Measurements from ENCODE around the gene GPC3. TPM values are rescaled to one million over a fixed set of nuclear protein-coding genes. Genes with fewer than 3 reads are reported as not detected.

GPC3 gene
- total RNA-seq, 1 donor from 2014 or later = 0.25 TPM

- H3K9me3 Mint-ChIP-seq = no peaks in the 10 kb centered on the region
- peaks cover 11% of the 10 kb centered on the region for H3K27me3 Mint-ChIP-seq (ENCODE audit: low read depth)
- no peak for DNase-seq (ENCODE audit: low spot score)
- no peak overlapping the region for H3K27ac Mint-ChIP-seq
- intact Hi-C loops (cut with micrococcal nuclease) = no loop called here
- H3K4me3 Mint-ChIP-seq (ENCODE audit: low read depth) = no peak overlapping the region
- H3K4me1 Mint-ChIP-seq (ENCODE audit: low read depth) = no peaks in the 10 kb centered on the region
- no peaks in the 10 kb centered on the region for H3K36me3 Mint-ChIP-seq (ENCODE audit: low read depth)
Measured at GRCh38 chrX:133973704-133974103, 11.7 kb downstream of the GPC3 start.

- H3K4me3 Mint-ChIP-seq (ENCODE audit: low read depth) = no peak overlapping the region
- no peaks in the 10 kb centered on the region for H3K36me3 Mint-ChIP-seq (ENCODE audit: low read depth)
- no peak for DNase-seq (ENCODE audit: low spot score)
- intact Hi-C loops (cut with micrococcal nuclease) = no loop called here
- no peak overlapping the region for H3K27ac Mint-ChIP-seq
- no peaks in the 10 kb centered on the region for H3K9me3 Mint-ChIP-seq
- H3K4me1 Mint-ChIP-seq (ENCODE audit: low read depth) = no peaks in the 10 kb centered on the region
- H3K27me3 Mint-ChIP-seq (ENCODE audit: low read depth) = peaks cover 11% of the 10 kb centered on the region
Measured at GRCh38 chrX:133972916-133973315, 12.5 kb downstream of the GPC3 start.

- Mint-ChIP-seq H3K9me3 (no peaks in the 10 kb centered on the region), H3K4me3 (ENCODE audit: low read depth) (no peak overlapping the region), H3K27ac (no peak overlapping the region), H3K4me1 (ENCODE audit: low read depth) (no peaks in the 10 kb centered on the region), H3K36me3 (ENCODE audit: low read depth) (no peaks in the 10 kb centered on the region), H3K27me3 (ENCODE audit: low read depth) (peaks cover 9% of the 10 kb centered on the region)
- no peak for DNase-seq (ENCODE audit: low spot score)
- intact Hi-C loops (cut with micrococcal nuclease) = no loop called here
Measured at GRCh38 chrX:133971586-133971985, 13.8 kb downstream of the GPC3 start.

GRCh38 chrX:133970076-133970475, 15.3 kb downstream of the GPC3 start:
- Mint-ChIP-seq H3K27ac (no peak overlapping the region), H3K4me3 (ENCODE audit: low read depth) (no peak overlapping the region), H3K4me1 (ENCODE audit: low read depth) (peaks cover 3% of the 10 kb centered on the region), H3K9me3 (no peaks in the 10 kb centered on the region), H3K36me3 (ENCODE audit: low read depth) (no peaks in the 10 kb centered on the region), H3K27me3 (ENCODE audit: low read depth) (peaks cover 9% of the 10 kb centered on the region)
- no peak for DNase-seq (ENCODE audit: low spot score)
- intact Hi-C loops (cut with micrococcal nuclease) = no loop called here

- H3K27me3 Mint-ChIP-seq (ENCODE audit: low read depth) = peaks cover 5% of the 10 kb centered on the region
- no peak overlapping the region for H3K27ac Mint-ChIP-seq
- H3K9me3 Mint-ChIP-seq = no peaks in the 10 kb centered on the region
- intact Hi-C loops (cut with micrococcal nuclease) = no loop called here
- H3K4me3 Mint-ChIP-seq (ENCODE audit: low read depth) = no peak overlapping the region
- H3K36me3 Mint-ChIP-seq (ENCODE audit: low read depth) = no peaks in the 10 kb centered on the region
- DNase-seq (ENCODE audit: low spot score) = no peak
- peaks cover 8% of the 10 kb centered on the region for H3K4me1 Mint-ChIP-seq (ENCODE audit: low read depth)
Measured at GRCh38 chrX:133969191-133969590, 16.2 kb downstream of the GPC3 start.

GRCh38 chrX:133968109-133968508, 17.3 kb downstream of the GPC3 start:
- H3K27me3 Mint-ChIP-seq (ENCODE audit: low read depth) = peaks cover 5% of the 10 kb centered on the region
- H3K4me3 Mint-ChIP-seq (ENCODE audit: low read depth) = no peak overlapping the region
- H3K36me3 Mint-ChIP-seq (ENCODE audit: low read depth) = no peaks in the 10 kb centered on the region
- DNase-seq (ENCODE audit: low spot score) = no peak
- peaks cover 8% of the 10 kb centered on the region for H3K4me1 Mint-ChIP-seq (ENCODE audit: low read depth)
- intact Hi-C loops (cut with micrococcal nuclease) = no loop called here
- H3K9me3 Mint-ChIP-seq = no peaks in the 10 kb centered on the region
- H3K27ac Mint-ChIP-seq = no peak overlapping the region

- H3K4me1 Mint-ChIP-seq (ENCODE audit: low read depth) = peaks cover 8% of the 10 kb centered on the region
- no peak overlapping the region for H3K4me3 Mint-ChIP-seq (ENCODE audit: low read depth)
- H3K27ac Mint-ChIP-seq = no peak overlapping the region
- no peaks in the 10 kb centered on the region for H3K27me3 Mint-ChIP-seq (ENCODE audit: low read depth)
- no peaks in the 10 kb centered on the region for H3K9me3 Mint-ChIP-seq
- intact Hi-C loops (cut with micrococcal nuclease) = no loop called here
- H3K36me3 Mint-ChIP-seq (ENCODE audit: low read depth) = no peaks in the 10 kb centered on the region
- no peak for DNase-seq (ENCODE audit: low spot score)
Measured at GRCh38 chrX:133966199-133966598, 19.2 kb downstream of the GPC3 start.

GRCh38 chrX:133965321-133965720, 20.1 kb downstream of the GPC3 start:
- Mint-ChIP-seq H3K27ac (no peak overlapping the region), H3K9me3 (no peaks in the 10 kb centered on the region), H3K4me1 (ENCODE audit: low read depth) (peaks cover 8% of the 10 kb centered on the region), H3K27me3 (ENCODE audit: low read depth) (no peaks in the 10 kb centered on the region), H3K36me3 (ENCODE audit: low read depth) (no peaks in the 10 kb centered on the region), H3K4me3 (ENCODE audit: low read depth) (no peak overlapping the region)
- intact Hi-C loops (cut with micrococcal nuclease) = no loop called here
- DNase-seq (ENCODE audit: low spot score) = no peak

- Mint-ChIP-seq H3K27ac (no peak overlapping the region), H3K4me1 (ENCODE audit: low read depth) (peaks cover 8% of the 10 kb centered on the region), H3K4me3 (ENCODE audit: low read depth) (no peak overlapping the region), H3K9me3 (no peaks in the 10 kb centered on the region), H3K27me3 (ENCODE audit: low read depth) (no peaks in the 10 kb centered on the region), H3K36me3 (ENCODE audit: low read depth) (no peaks in the 10 kb centered on the region)
- DNase-seq (ENCODE audit: low spot score) = no peak
- intact Hi-C loops (cut with micrococcal nuclease) = no loop called here
Measured at GRCh38 chrX:133961046-133961445, 24.3 kb downstream of the GPC3 start.

GRCh38 chrX:133959972-133960371, 25.4 kb downstream of the GPC3 start:
- no peaks in the 10 kb centered on the region for H3K36me3 Mint-ChIP-seq (ENCODE audit: low read depth)
- intact Hi-C loops (cut with micrococcal nuclease) = no loop called here
- DNase-seq (ENCODE audit: low spot score) = no peak
- peaks cover 3% of the 10 kb centered on the region for H3K27me3 Mint-ChIP-seq (ENCODE audit: low read depth)
- H3K27ac Mint-ChIP-seq = no peak overlapping the region
- H3K4me1 Mint-ChIP-seq (ENCODE audit: low read depth) = peaks cover 4% of the 10 kb centered on the region
- H3K9me3 Mint-ChIP-seq = no peaks in the 10 kb centered on the region
- H3K4me3 Mint-ChIP-seq (ENCODE audit: low read depth) = no peak overlapping the region

- intact Hi-C loops (cut with micrococcal nuclease) = no loop called here
- Mint-ChIP-seq H3K36me3 (ENCODE audit: low read depth) (no peaks in the 10 kb centered on the region), H3K4me1 (ENCODE audit: low read depth) (no peaks in the 10 kb centered on the region), H3K9me3 (no peaks in the 10 kb centered on the region), H3K27ac (no peak overlapping the region), H3K4me3 (ENCODE audit: low read depth) (no peak overlapping the region), H3K27me3 (ENCODE audit: low read depth) (peaks cover 3% of the 10 kb centered on the region)
- DNase-seq (ENCODE audit: low spot score) = no peak
Measured at GRCh38 chrX:133958997-133959688, 26.3 kb downstream of the GPC3 start.

- Mint-ChIP-seq H3K36me3 (ENCODE audit: low read depth) (no peaks in the 10 kb centered on the region), H3K27me3 (ENCODE audit: low read depth) (peaks cover 3% of the 10 kb centered on the region), H3K4me3 (ENCODE audit: low read depth) (no peak overlapping the region), H3K4me1 (ENCODE audit: low read depth) (no peaks in the 10 kb centered on the region), H3K27ac (no peak overlapping the region), H3K9me3 (no peaks in the 10 kb centered on the region)
- intact Hi-C loops (cut with micrococcal nuclease) = no loop called here
- no peak for DNase-seq (ENCODE audit: low spot score)
Measured at GRCh38 chrX:133956570-133957340, 28.6 kb downstream of the GPC3 start.

GRCh38 chrX:133953785-133954355, 31.5 kb downstream of the GPC3 start:
- no peaks in the 10 kb centered on the region for H3K4me1 Mint-ChIP-seq (ENCODE audit: low read depth)

More at GRCh38 chrX:133953785-133954355, 31.5 kb downstream of the GPC3 start:
- Mint-ChIP-seq H3K27me3 (ENCODE audit: low read depth) (peaks cover 5% of the 10 kb centered on the region), H3K9me3 (no peaks in the 10 kb centered on the region), H3K27ac (no peak overlapping the region), H3K36me3 (ENCODE audit: low read depth) (no peaks in the 10 kb centered on the region), H3K4me3 (ENCODE audit: low read depth) (no peak overlapping the region)
- intact Hi-C loops (cut with micrococcal nuclease) = no loop called here
- no peak for DNase-seq (ENCODE audit: low spot score)

All from activated T-helper 2 cell treated with anti-CD3 and anti-CD28 coated beads, Interferon-gamma antibody, Interleukin-2, Interleukin-4, amounts not matched to agents 10 μg/mL and 5 μg/mL and 100 μg/mL, durations not matched to agents 14 hours and 24 hours and 36 hours (primary cell).